Mammary epithelial cell (primary cell): ENCODE results near the gene NPAS4.

ENCODE experiments used
- EZH2 ChIP-seq: IDR thresholded peaks from 2 replicates; pipeline ENCODE4 v1.6.1; 2012; ENCODE audit warnings: low read length, inconsistent platforms, borderline replicate concordance
- TF ChIP-seq, protein P1 (sequence below), 2 donors: IDR thresholded peaks in 1 of 2; conservative IDR thresholded peaks in 1 of 2; 2 replicates each; pipeline ENCODE4 v1.5.1; 2011 to 2012; ENCODE audit warnings: inconsistent platforms in 2 of 2, low read length in 2 of 2, mild to moderate bottlenecking in 2 of 2, control low read depth in 1 of 2, low read depth in 1 of 2; ENCODE audit not compliant: insufficient read depth in 1 of 2; ENCODE audit errors: extremely low read depth in 1 of 2

GRCh38 chr11:66450560-66450959 lies 29.7 kb downstream of the NPAS4 start:
- TF ChIP-seq, protein P1, sequence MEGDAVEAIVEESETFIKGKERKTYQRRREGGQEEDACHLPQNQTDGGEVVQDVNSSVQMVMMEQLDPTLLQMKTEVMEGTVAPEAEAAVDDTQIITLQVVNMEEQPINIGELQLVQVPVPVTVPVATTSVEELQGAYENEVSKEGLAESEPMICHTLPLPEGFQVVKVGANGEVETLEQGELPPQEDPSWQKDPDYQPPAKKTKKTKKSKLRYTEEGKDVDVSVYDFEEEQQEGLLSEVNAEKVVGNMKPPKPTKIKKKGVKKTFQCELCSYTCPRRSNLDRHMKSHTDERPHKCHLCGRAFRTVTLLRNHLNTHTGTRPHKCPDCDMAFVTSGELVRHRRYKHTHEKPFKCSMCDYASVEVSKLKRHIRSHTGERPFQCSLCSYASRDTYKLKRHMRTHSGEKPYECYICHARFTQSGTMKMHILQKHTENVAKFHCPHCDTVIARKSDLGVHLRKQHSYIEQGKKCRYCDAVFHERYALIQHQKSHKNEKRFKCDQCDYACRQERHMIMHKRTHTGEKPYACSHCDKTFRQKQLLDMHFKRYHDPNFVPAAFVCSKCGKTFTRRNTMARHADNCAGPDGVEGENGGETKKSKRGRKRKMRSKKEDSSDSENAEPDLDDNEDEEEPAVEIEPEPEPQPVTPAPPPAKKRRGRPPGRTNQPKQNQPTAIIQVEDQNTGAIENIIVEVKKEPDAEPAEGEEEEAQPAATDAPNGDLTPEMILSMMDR (conservative IDR thresholded peaks at IDR 0.05 in 1 of 2, IDR thresholded peaks at IDR 0.05 in 1 of 2; ENCODE audit: extremely low read depth in 1 of 2, insufficient read depth in 1 of 2, low read depth in 1 of 2, low read length in 2 of 2) = no peak
- TF ChIP-seq EZH2 = no peak
